ENCODE data around the gene XKR3. TPM values are rescaled to one million over a fixed set of nuclear protein-coding genes. Genes with fewer than 3 reads are reported as not detected.

Gene XKR3
- total RNA-seq, 4 donors from 2014 or later: not detected

DNA sequence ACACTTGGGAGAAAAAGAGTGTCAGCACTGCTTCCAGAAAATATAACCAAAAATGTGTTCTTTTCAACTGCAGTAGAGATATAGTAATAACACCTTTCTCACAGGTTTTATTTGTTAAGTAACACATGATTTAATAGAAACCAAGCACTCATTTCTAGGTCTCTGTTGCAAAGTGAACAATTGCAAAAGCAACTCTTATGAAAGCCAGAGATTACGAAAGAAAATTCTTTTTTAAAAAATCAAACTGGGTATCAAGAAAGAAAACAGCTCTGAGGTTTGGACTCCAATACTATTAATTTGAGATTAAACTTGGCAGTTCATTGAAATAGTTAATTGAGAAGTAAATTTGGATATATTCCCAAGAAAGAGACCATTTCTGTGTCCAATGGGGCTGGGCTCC lies 9.8 kb upstream of the XKR3 start:
- intact Hi-C loops (cut with DNase I; ENCODE audit: low total_unique reads): no loop called here
- TF ChIP-seq CTCF (IDR thresholded peaks at IDR 0.05 in 4 of 5, conservative IDR thresholded peaks at IDR 0.05 in 1 of 5) (no peak), POLR2A (IDR thresholded peaks at IDR 0.05) (no peak)
- ATAC-seq (no peak), DNase-seq (no peak)
- no peaks in the 10 kb centered on the region for H3K4me1 ChIP-seq
- H3K27me3 ChIP-seq: no peaks in the 10 kb centered on the region
- H3K36me3 ChIP-seq: no peaks in the 10 kb centered on the region
- H3K9me3 ChIP-seq: no peaks in the 10 kb centered on the region
- no peak overlapping the region for H3K27ac ChIP-seq
- in situ Hi-C loops (cut with MboI; ENCODE audit: low sequenced_read_pairs in 4 of 4): no loop called here
- H3K4me3 ChIP-seq: no peak overlapping the region

DNA sequence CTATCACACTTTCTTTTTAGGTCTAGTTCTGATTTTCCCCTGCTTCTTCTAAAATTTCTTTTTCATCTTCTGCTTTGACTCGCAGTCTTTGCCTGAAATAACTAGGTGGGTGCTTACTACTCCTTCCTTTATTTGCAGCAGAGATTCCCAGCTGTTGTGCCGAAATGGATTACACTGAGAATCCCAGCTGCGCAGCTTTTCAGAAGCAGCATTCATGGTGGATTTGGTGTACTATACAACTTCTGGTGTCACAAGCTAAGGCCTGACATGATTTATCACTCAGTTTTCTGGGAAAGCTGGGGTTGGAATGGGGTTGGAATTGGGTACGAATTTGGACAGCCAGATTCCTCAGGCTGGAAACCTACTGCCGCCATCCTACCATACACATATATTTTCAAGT lies 6.0 kb upstream of the XKR3 start:
- Histone ChIP-seq H3K27me3 (no peaks in the 10 kb centered on the region), H3K4me3 (no peak overlapping the region), H3K36me3 (no peaks in the 10 kb centered on the region), H3K27ac (no peak overlapping the region), H3K4me1 (no peaks in the 10 kb centered on the region), H3K9me3 (no peaks in the 10 kb centered on the region)
- intact Hi-C loops (cut with DNase I; ENCODE audit: low total_unique reads): no loop called here
- DNase-seq (no peak), ATAC-seq (no peak)
- TF ChIP-seq CTCF (IDR thresholded peaks at IDR 0.05 in 4 of 5, conservative IDR thresholded peaks at IDR 0.05 in 1 of 5) (no peak), POLR2A (IDR thresholded peaks at IDR 0.05) (no peak)
- in situ Hi-C loops (cut with MboI; ENCODE audit: low sequenced_read_pairs in 4 of 4): no loop called here

GRCh38 chr22:16829985-16830384 lies 4.8 kb upstream of the XKR3 start:
- ATAC-seq (no peak), DNase-seq (no peak)
- H3K36me3 ChIP-seq: no peaks in the 10 kb centered on the region
- H3K27ac ChIP-seq: no peak overlapping the region
- H3K9me3 ChIP-seq: no peaks in the 10 kb centered on the region
- in situ Hi-C loops (cut with MboI; ENCODE audit: low sequenced_read_pairs in 4 of 4): no loop called here
- no peak overlapping the region for H3K4me3 ChIP-seq
- TF ChIP-seq POLR2A (IDR thresholded peaks at IDR 0.05) (no peak), CTCF (IDR thresholded peaks at IDR 0.05 in 4 of 5, conservative IDR thresholded peaks at IDR 0.05 in 1 of 5) (no peak)
- intact Hi-C loops (cut with DNase I; ENCODE audit: low total_unique reads): no loop called here
- H3K4me1 ChIP-seq: no peaks in the 10 kb centered on the region
- H3K27me3 ChIP-seq: no peaks in the 10 kb centered on the region

DNA sequence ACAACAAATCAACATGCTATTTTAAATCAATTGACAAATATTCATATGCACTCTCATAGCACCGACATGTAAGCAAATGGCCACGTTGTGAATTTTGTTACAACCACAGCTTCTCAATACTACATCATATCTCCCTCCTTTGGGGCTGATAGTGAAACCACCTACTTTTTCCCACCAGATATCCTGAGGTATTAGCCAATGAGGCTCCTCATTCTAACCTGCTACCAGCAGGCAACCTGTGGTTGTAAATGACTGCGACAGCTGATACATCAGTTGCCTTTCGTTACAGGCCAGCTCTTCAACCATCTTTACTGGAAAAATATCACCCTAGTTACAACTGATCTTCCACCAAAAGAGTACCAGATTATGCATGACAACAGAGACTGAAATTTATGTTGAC lies 3.7 kb upstream of the XKR3 start:
- TF ChIP-seq POLR2A (IDR thresholded peaks at IDR 0.05) (no peak), CTCF (IDR thresholded peaks at IDR 0.05 in 4 of 5, conservative IDR thresholded peaks at IDR 0.05 in 1 of 5) (no peak)
- intact Hi-C loops (cut with DNase I; ENCODE audit: low total_unique reads) (no loop called here), in situ Hi-C loops (cut with MboI; ENCODE audit: low sequenced_read_pairs in 4 of 4) (no loop called here)
- H3K4me1 ChIP-seq: no peaks in the 10 kb centered on the region
- H3K9me3 ChIP-seq: no peaks in the 10 kb centered on the region
- H3K27ac ChIP-seq: no peak overlapping the region
- no peaks in the 10 kb centered on the region for H3K27me3 ChIP-seq
- H3K36me3 ChIP-seq: no peaks in the 10 kb centered on the region
- no peak for ATAC-seq
- H3K4me3 ChIP-seq: no peak overlapping the region
- no peak for DNase-seq

- TF ChIP-seq POLR2A (IDR thresholded peaks at IDR 0.05) (no peak), CTCF (IDR thresholded peaks at IDR 0.05 in 4 of 5, conservative IDR thresholded peaks at IDR 0.05 in 1 of 5) (no peak)
- Histone ChIP-seq H3K9me3 (no peaks in the 10 kb centered on the region), H3K4me3 (no peak overlapping the region), H3K27me3 (no peaks in the 10 kb centered on the region), H3K36me3 (no peaks in the 10 kb centered on the region), H3K4me1 (no peaks in the 10 kb centered on the region), H3K27ac (no peak overlapping the region)
- ATAC-seq (no peak), DNase-seq (no peak)
- intact Hi-C loops (cut with DNase I; ENCODE audit: low total_unique reads): no loop called here
- in situ Hi-C loops (cut with MboI; ENCODE audit: low sequenced_read_pairs in 4 of 4): no loop called here
Observed at GRCh38 chr22:16827506-16827905, 2.3 kb upstream of the XKR3 start.
